ENCODE measurements around the gene TSGA10IP. TPM values are rescaled to one million over a fixed set of nuclear protein-coding genes. Genes with fewer than 3 reads are reported as not detected.

TSGA10IP gene
- polyA plus RNA-seq, 1 experiment, result not detected

DNA sequence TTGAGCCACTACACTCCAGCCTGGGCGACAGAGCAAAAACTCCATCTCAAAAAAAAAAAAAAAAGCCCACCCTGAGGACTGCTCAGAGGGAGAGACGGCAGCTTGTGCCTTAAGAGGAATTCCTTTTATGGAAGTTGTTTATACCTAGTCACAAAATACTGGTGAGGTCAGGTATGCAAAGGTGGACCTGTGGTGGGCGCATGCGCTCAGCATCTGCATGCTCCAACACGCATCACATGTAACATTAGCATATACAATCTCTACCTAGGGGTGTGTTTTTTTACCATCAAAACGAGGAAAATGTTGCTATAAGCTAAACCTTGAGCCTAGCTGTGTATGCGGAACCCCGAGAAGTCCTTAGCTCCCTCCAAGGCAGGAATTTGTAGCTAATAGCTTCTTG is 9.5 kb downstream of the TSGA10IP start:
- no peaks in the 10 kb centered on the region for H3K36me3 ChIP-seq (ENCODE audit: control insufficient read depth, insufficient read depth, low read length)
- CTCF ChIA-PET, result no interaction called here
- TF ChIP-seq, protein P1, sequence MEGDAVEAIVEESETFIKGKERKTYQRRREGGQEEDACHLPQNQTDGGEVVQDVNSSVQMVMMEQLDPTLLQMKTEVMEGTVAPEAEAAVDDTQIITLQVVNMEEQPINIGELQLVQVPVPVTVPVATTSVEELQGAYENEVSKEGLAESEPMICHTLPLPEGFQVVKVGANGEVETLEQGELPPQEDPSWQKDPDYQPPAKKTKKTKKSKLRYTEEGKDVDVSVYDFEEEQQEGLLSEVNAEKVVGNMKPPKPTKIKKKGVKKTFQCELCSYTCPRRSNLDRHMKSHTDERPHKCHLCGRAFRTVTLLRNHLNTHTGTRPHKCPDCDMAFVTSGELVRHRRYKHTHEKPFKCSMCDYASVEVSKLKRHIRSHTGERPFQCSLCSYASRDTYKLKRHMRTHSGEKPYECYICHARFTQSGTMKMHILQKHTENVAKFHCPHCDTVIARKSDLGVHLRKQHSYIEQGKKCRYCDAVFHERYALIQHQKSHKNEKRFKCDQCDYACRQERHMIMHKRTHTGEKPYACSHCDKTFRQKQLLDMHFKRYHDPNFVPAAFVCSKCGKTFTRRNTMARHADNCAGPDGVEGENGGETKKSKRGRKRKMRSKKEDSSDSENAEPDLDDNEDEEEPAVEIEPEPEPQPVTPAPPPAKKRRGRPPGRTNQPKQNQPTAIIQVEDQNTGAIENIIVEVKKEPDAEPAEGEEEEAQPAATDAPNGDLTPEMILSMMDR (IDR thresholded peaks at IDR 0.05; ENCODE audit: insufficient read depth, low read depth, low read length), result no peak
- H3K27me3 ChIP-seq (ENCODE audit: control insufficient read depth, insufficient read depth, low read length), result 0 out of 2 replicates have a peak, but pooled peaks cover 2% of the 10 kb centered on the region
- H3K4me3 ChIP-seq (ENCODE audit: low read depth, low read length), result no peak overlapping the region
- no peak for DNase-seq (ENCODE audit: low read depth)
- POLR2A ChIA-PET, result no interaction called here

DNA sequence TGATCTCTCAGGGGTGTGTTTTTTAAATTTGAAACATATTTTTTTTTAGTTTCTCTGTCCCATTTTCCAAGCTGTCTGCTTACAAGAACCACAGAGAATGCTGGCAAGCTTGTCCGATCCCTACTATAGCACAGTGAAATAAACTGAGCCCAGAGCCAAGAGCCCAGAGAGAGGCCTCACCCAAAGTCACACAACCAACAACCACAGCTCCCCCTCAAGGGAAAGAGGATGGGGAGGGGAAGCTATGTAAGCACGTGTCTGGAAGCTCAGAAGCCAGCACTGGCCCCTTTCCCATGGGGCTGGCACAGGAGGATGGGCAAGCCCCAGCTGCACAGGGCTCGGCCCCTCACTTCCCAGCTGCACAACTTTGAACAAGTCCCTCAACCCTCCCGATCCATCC is 13.0 kb downstream of the TSGA10IP start:
- 0 out of 2 replicates have a peak, but pooled peaks cover 2% of the 10 kb centered on the region for H3K27me3 ChIP-seq (ENCODE audit: control insufficient read depth, insufficient read depth, low read length)
- no peak overlapping the region for H3K4me3 ChIP-seq (ENCODE audit: low read depth, low read length)
- ChIA-PET POLR2A (no interaction called here), CTCF (interaction anchor here (1.3 kb wide), 1 partner anchor 246 kb away, joined by 3 read pairs; the partner anchor contains the start of gene KAT5)
- TF ChIP-seq, protein P1 (IDR thresholded peaks at IDR 0.05; ENCODE audit: insufficient read depth, low read depth, low read length), result no peak
- no peak for DNase-seq (ENCODE audit: low read depth)
- no peaks in the 10 kb centered on the region for H3K36me3 ChIP-seq (ENCODE audit: control insufficient read depth, insufficient read depth, low read length)

- no peak for DNase-seq (ENCODE audit: low read depth)
- H3K27me3 ChIP-seq (ENCODE audit: control insufficient read depth, insufficient read depth, low read length), result 0 out of 2 replicates have a peak, but pooled peaks cover 2% of the 10 kb centered on the region
- TF ChIP-seq, protein P1 (IDR thresholded peaks at IDR 0.05; ENCODE audit: insufficient read depth, low read depth, low read length), result no peak
- H3K4me3 ChIP-seq (ENCODE audit: low read depth, low read length), result no peak overlapping the region
- CTCF ChIA-PET, result interaction anchor here (1.3 kb wide), 1 partner anchor 247 kb away, joined by 3 read pairs; the partner anchor contains the start of gene KAT5
- POLR2A ChIA-PET, result no interaction called here
- no peaks in the 10 kb centered on the region for H3K36me3 ChIP-seq (ENCODE audit: control insufficient read depth, insufficient read depth, low read length)
Measured at GRCh38 chr11:65958774-65959420, 13.6 kb downstream of the TSGA10IP start.

DNA sequence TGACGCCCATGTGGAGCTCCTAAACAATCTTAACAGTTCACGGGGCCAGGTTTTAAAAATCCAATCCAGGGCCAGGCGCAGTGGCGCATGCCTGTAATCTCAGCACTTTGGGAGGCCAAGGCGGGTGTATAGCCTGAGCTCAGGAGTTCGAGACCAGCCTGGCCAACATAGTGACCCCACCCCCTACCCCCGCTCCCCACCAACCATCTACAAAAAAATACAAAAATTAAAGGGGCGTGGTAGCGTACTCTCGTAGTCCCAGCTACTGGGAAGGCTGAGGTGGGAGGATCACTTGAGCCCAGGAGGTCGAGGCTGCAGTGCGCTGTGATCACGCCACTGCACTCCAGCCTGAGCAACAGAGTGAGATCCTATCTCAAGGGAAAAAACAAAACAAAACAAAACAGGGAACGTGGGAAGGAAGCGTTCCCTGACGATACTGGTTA is 15.6 kb downstream of the TSGA10IP start:
- CTCF ChIA-PET, result interaction anchor here (1.8 to 2.2 kb wide), 3 partner anchors 70 to 76 kb away, joined by 3 to 9 read pairs (median 4); partner anchors contain the start of genes CCDC85B and FIBP
- Histone ChIP-seq H3K4me3 (ENCODE audit: low read depth, low read length) (peak overlapping the region; percentile 71), H3K36me3 (ENCODE audit: control insufficient read depth, insufficient read depth, low read length) (peaks cover 15% of the 10 kb centered on the region), H3K27me3 (ENCODE audit: control insufficient read depth, insufficient read depth, low read length) (no peaks in the 10 kb centered on the region)
- POLR2A ChIA-PET, result interaction anchor here (0.6 kb wide), 2 partner anchors 71 to 461 kb away, joined by 3 read pairs; no protein-coding TSS in a partner anchor
- TF ChIP-seq, protein P1 (IDR thresholded peaks at IDR 0.05; ENCODE audit: insufficient read depth, low read depth, low read length), result no peak
- DNase-seq (ENCODE audit: low read depth), result no peak

- peaks cover 20% of the 10 kb centered on the region for H3K36me3 ChIP-seq (ENCODE audit: control insufficient read depth, insufficient read depth, low read length)
- POLR2A ChIA-PET, result interaction anchor here (0.6 to 0.7 kb wide), 2 partner anchors 71 to 462 kb away, joined by 3 read pairs; partner anchors contain the start of gene CCDC85B
- CTCF ChIA-PET, result interaction anchor here (1.8 to 2.2 kb wide), 3 partner anchors 71 to 77 kb away, joined by 3 to 9 read pairs (median 4); partner anchors contain the start of genes CCDC85B and FIBP
Measured at GRCh38 chr11:65961267-65962140, 16.2 kb downstream of the TSGA10IP start, which contains the start of gene SART1. SART1 (plus strand) TSS chr11:65961734; CDS start chr11:65961781, 47 bp downstream.

More at GRCh38 chr11:65961267-65962140, 16.2 kb downstream of the TSGA10IP start, which contains the start of gene SART1:
- TF ChIP-seq, protein P1 (IDR thresholded peaks at IDR 0.05; ENCODE audit: insufficient read depth, low read depth, low read length), result no peak
- H3K27me3 ChIP-seq (ENCODE audit: control insufficient read depth, insufficient read depth, low read length), result no peaks in the 10 kb centered on the region
- peak; percentile 87 for DNase-seq (ENCODE audit: low read depth)
- peak within 1 kb of the TSS; percentile 71 for H3K4me3 ChIP-seq (ENCODE audit: low read depth, low read length)
